HepG2 (cell line): Measurements from ENCODE around the gene MAPK6. TPM values are rescaled to one million over a fixed set of nuclear protein-coding genes. Genes with fewer than 3 reads are reported as not detected.

Source experiments
- ARID5B ChIP-seq: IDR thresholded peaks from 2 replicates; pipeline ENCODE4 v1.4.0; 2020; ENCODE audit warnings: mild to moderate bottlenecking, missing genetic modification reagents
- HDAC1 ChIP-seq: sonication (generic); formaldehyde crosslinking; IDR thresholded peaks from 2 replicates; pipeline ENCODE4 v1.5.1; 2020; ENCODE audit warnings: mild to moderate bottlenecking, missing genetic modification reagents
- HDAC2 ChIP-seq: sonication (generic); formaldehyde crosslinking; IDR thresholded peaks from 2 replicates; pipeline ENCODE4 v1.4.0; 2020; ENCODE audit warnings: missing genetic modification reagents
- IKZF5 ChIP-seq: IDR thresholded peaks from 2 replicates; pipeline ENCODE4 v1.6.1; 2018; ENCODE audit warnings: missing genetic modification reagents, mild to moderate bottlenecking, missing compliant biosample characterization
- KLF16 ChIP-seq, 2 experiments: sonication (generic) in 1 of 2; formaldehyde crosslinking in 1 of 2; IDR thresholded peaks; 2 replicates each; pipeline versions ENCODE4 v1.6.1 to v1.8.0; 2016 to 2023; ENCODE audit warnings: missing genetic modification reagents in 2 of 2, missing compliant biosample characterization in 1 of 2
- ZMYM4 ChIP-seq: sonication (generic); formaldehyde crosslinking; IDR thresholded peaks from 2 replicates; pipeline ENCODE4 v1.8.1; 2023; ENCODE audit warnings: mild to moderate bottlenecking, missing genetic modification reagents
- ZNF543 ChIP-seq: sonication (generic); formaldehyde crosslinking; IDR thresholded peaks from 2 replicates; pipeline ENCODE4 v1.4.0; 2020; ENCODE audit warnings: mild to moderate bottlenecking, missing genetic modification reagents
- polyA plus RNA-seq, 8 experiments: library from polyadenylated mRNA; depleted of rRNA in 3 of 8; stranded (reverse) in 7 of 8; unstranded in 1 of 8; fragments of >200 nt; fragmentation: Illumina TruSeq in 4 of 8; extraction: Trizol in 4 of 8; gene quantifications; 2 replicates each; pipeline versions ENCODE4 v1.2.1 to v1.2.3, GENCODE V29; 2011 to 2016; ENCODE audit warnings: low read depth in 4 of 8, missing spikeins in 1 of 8, mixed read lengths in 1 of 8; ENCODE audit not compliant: insufficient read depth in 1 of 8
- total RNA-seq, 5 experiments: library from RNA; depleted of rRNA; stranded (reverse); fragments of >200 nt; fragmentation: Illumina TruSeq; extraction: Trizol; gene quantifications; 2 replicates each; pipeline ENCODE4 v1.2.3, GENCODE V29; 2016; ENCODE audit warnings: low read depth in 1 of 5

The MAPK6 gene
- total and polyA plus RNA-seq, 2 of the 13 experiments (the other 11 are each of a cell fraction or from before 2014, with no cell fraction given) = 89.5 to 99.7 TPM

- TF ChIP-seq IKZF5 (CRISPR knock-in tag) (peak; percentile 73; the same call in 1 of the 2 replicates), KLF16 (CRISPR knock-in tag; IDR thresholded peaks at IDR 0.05) (no peak), ZMYM4 (CRISPR knock-in tag) (0 out of 2 replicates have a peak, but pooled peaks have one; percentile 19), ZNF543 (CRISPR knock-in tag) (no peak), HDAC1 (CRISPR knock-in tag) (0 out of 2 replicates have a peak, but pooled peaks have one; percentile 36), ARID5B (peak; percentile 64), HDAC2 (CRISPR knock-in tag) (0 out of 2 replicates have a peak, but pooled peaks have one; percentile 32)
- TF ChIP-seq, all 625 proteins: peak for 39
Observed at GRCh38 chr15:52071570-52071969, 52.6 kb downstream of the MAPK6 start (continued).
